OCI-M1 (cell line): Measurements from ENCODE around the gene NOL6.
A peak's percentile ranks its signal among the peaks of the same experiment; 100 is the strongest.

ENCODE experiments used
- DNase-seq: peaks from one replicate; lab custom pipeline; 2025; lab: John Stamatoyannopoulos, UW

NOL6 gene

DNA sequence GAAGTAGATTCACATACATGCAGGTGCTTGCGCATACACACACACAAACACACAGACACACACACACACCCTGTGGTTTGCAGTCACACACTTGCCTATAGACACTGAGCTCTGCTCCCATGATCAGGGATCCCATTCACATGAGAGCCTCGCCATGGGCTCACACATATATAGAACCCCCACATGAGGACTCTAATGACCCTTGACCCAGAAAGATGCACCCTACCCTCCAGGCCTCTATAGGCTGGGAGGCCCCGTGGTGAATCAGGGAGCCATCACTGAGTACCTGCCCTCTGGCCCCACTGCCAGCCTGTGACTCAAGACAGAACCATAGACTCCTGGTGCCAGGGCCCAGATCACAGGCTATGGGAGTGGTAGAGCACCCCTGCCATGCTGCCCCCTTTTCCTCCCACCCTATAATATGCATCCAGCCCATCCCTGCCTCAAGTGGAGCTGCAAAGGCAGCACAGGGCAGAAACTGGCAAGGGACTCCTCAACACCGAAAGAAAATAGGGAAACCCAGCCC lies 23.0 kb downstream of the NOL6 start:
- DNase-seq, result no peak

DNA sequence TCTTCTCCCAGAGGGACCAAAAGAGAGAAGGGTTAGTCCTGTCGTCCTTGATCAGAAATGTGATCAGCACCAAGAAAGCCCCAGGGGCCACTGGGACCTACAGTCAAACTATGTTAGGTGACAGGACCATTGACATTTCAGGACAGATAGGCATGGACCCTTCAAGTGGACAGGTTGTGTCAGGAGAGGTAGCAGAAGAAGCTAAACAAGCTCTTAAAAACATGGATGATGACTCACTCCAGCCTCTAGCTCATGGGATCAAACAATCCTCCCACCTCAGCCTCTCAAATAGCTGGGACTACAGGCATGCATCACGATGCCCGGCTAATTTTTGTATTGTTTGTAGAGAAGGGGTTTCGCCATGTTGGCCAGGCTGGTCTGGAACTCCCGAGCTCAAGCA lies 24.0 kb downstream of the NOL6 start:
- no peak for DNase-seq

DNA sequence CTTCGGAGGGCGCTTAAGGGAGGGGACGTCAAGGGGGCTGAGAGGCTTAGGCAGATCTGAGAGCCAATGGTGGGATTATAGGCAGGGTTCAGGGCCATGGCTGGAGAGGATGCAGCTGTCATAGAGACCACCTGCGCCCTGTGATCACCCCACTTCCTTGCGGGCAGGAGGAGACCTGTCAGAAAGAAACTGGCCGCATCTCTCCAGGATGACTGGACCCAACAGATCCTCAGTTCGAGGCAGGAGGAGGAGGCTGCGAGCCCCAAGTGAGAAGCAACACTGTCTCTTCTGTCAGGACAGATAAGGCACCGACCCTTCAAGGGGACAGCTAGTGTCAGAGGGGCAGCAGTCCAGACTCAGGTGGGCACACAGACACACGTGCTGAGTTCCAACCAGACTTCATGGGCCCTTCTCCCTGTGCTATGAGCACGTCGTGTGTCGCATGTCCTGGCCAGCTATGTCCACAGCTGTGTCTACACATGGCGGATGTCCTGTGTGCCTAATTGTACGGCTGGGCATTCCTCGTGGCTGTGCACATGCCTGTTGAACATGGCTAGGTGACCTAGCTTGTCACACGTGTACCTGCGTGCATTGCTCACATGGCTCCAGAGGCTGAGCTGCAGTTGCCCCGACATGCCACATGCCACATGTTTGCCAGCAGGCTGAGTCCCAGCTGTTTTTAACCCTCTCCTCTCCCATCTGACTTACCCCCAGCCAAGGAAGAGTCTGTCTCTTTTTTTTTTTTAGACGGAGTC lies 25.7 kb downstream of the NOL6 start:
- DNase-seq, result peak; percentile 40

GRCh38 chr9:33446946-33447798 lies 26.6 kb downstream of the NOL6 start, which contains the start of gene AQP3:
TSS of gene AQP3 (minus strand) at chr9:33447593. CDS start at chr9:33447530, 63 bp downstream.
- peak; percentile 92 for DNase-seq

GRCh38 chr9:33446240-33446945 lies 27.3 kb downstream of the NOL6 start:
- peak; percentile 89 for DNase-seq

- no peak for DNase-seq
These were observed 28.1 kb downstream of the NOL6 start for GRCh38 chr9:33445389-33446239.

- no peak for DNase-seq
These were observed 30.1 kb downstream of the NOL6 start for GRCh38 chr9:33443464-33444154.

DNA sequence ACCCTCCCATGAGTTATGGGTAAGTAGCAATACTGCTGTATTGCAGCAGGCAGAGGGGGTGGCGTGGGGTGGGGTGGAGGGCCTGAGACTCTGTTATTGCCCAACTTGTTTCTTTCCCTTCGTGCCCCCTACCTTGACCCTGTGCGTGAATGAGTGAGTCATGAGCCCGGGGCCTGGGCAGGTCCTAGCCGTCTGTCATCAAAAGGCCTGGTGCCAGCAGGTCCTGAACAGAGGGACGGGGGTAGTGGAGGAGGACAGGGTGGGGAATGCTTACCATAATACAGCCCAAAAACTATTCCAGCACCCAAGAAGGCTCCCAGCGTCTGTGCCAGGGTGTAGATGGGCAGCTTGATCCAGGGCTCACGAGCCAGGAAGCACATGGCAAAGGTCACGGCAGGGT lies 30.7 kb downstream of the NOL6 start:
- DNase-seq, result no peak

DNA sequence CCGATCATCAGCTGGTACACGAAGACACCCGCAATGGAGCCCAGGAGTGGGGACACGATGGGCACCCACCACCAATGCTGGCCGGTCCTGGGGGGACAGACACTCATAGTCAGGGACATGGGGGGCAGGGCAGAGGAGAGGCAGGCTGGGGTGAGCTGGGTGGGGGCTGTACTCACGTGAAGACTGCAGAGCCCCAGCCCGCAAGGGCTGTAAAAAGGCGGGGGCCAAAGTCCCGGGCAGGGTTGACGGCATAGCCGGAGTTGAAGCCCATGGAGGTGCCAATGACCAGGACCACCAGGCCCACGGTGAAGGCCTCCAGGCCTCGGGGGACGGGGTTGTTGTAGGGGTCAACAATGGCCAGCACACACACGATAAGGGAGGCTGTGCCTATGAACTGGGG lies 31.6 kb downstream of the NOL6 start:
- DNase-seq, result no peak

DNA sequence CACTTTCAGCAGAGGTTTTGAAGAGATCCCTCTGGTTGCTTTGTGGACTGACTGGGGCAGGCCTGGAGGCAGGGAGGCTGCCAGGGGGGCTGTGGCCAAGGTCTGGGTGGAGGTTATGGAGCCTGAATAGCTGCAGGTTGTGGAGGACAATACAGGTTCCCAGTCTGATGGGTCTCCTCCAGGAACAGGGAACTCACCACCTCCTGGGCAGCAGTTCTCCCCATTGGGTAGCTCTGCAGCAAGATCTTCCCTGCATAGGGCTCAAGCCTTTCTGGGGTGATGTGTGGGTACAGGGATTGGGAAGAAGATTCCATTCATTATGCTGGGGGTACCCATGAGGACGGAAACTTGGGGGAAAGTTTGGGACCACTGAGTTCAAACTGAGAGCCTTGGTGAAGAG lies 33.1 kb downstream of the NOL6 start:
- no peak for DNase-seq

DNA sequence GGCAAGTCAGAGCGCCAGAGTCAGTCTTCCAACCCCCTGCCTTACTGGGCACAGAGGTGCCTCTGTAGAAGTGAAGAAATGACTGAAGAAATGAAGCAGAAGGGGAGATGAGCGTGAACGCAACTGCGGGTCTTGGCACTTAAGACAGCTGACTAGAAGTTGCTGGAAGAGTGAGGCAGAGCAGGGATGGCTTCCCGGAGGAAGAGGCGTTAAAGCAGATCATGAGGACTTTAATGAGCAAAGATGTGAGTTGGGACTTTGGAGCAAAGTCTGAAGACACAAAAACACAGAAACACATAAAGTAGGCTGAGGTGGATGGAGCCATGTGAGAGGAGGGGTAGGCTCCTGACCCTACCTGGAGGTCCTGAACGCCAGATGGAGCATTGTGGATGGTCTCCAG lies 33.5 kb downstream of the NOL6 start:
- no peak for DNase-seq

DNA sequence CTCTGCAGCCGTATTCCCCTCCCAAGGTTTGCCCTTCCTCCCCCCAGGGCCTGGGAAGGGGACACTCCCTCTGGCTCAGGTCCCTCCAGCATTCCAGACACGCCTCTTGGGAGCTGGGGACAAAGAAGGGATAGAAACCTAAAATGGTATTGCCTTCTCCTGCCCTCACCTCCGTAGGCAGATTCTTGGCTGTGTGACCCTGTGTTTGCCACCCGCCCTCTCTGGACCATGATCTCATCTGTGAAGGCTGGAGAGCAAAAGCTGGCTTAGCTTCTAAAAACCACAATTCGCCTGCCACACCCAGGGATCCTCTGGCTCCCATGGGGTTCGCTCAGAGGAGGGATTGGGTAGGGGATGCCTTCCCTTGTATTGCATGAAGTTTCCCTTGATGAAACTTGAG lies 34.0 kb downstream of the NOL6 start:
- DNase-seq, result no peak

GRCh38 chr9:33438926-33439680 lies 34.6 kb downstream of the NOL6 start:
- DNase-seq, result no peak

DNA sequence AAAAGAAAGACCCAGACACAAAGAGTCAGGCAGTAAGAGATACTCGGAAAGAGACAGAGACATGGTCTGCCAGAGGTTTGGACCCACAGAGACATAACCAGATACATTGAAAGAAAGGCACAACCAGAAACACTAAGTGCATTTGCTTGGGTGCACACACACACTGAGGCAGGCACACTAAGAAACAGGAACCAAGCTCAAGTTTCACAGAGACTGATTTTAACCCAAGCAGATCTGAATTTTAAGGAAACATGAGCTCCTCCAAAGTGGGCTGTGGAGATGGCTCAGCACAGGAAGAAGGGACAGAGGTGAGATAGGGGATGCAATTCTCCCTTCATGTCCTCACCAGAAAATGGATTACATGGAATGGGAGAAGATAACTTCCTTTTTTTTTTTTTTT lies 35.8 kb downstream of the NOL6 start:
- peak; percentile 55 for DNase-seq

- peak; percentile 69 for DNase-seq
These were observed 36.5 kb downstream of the NOL6 start for GRCh38 chr9:33437205-33437604.

DNA sequence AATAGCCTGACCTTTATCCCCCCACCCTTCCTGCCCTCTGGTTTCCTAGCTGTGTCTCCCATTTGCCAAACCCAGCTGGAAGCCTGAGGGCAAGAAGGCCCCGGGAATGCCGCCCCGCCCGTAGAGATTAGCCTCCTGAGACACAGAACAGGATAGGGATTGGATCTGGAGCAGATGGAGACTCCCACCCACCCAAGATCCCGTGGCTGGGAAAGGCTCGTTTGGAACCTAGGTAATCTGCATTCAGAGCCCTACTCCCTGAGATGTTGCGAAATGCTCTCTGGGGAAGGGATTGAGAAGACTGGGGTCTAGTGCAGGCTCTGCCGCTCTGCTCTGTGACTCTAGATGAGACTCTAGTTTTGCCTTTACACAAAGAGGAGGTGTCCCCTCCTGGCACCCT lies 37.3 kb downstream of the NOL6 start:
- peak; percentile 35 for DNase-seq

- no peak for DNase-seq
These were observed 37.9 kb downstream of the NOL6 start for GRCh38 chr9:33435821-33436277.

DNA sequence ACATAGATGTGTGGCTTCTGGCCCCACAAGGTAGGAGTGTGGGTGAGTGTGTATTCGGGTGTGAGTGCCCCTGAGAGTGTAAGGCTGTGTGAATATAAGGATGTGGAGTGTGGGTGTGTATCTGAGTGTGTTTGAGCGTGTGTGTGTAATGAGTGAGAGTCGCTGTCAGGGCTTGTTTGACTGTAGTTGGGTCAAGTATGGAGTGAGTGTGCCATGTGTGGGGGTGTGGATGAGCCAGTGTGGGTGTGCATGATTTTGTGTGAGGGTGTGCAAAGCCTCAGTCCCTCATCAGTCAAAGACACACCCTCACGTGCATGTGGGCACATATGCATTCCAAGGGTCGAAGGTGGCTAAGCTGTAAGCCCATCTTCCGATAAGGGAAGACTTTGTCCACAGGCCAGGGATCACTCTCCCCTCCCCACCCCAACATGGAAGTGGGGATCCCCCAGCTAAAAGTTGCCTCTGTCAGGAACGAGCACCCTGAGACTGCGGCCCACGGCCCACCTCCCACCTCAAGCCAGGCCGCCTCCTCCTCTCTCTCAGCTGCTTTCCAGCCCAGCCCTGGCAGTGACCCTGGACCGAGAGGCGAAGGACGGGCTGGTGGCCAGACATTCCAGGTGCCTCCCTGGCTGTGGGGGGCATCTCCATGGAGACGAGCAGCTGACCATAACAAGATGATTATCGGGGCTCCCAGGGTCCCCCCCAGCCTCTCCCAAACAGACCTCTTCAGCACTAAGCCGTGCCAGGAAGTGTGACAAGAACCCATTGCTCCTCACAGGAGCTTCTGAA lies 39.2 kb downstream of the NOL6 start:
- DNase-seq, result no peak

GRCh38 chr9:33433871-33434270 lies 39.9 kb downstream of the NOL6 start:
- no peak for DNase-seq
